Hepatocyte (in vitro differentiated cells): ENCODE data around the gene SEC61B. TPM values are rescaled to one million over a fixed set of nuclear protein-coding genes. Genes with fewer than 3 reads are reported as not detected.
"Not testable (repeated sequence)": the region's sequence is repeated elsewhere in the genome, so short reads cannot be mapped to it uniquely, and the experiment has no call there.

Source experiments
- DNase-seq: peaks from one replicate; pipeline ENCODE4 v3.0.0-alpha.2; 2016; ENCODE audit warnings: low spot score
- H2AFZ ChIP-seq: fragments of 200-600 bp; sonication (generic); 2 replicates; pipeline ENCODE4 v1.6.0; 2016; ENCODE audit warnings: antibody characterized with exemption, mild to moderate bottlenecking
- H3K27ac ChIP-seq: fragments of 200-600 bp; sonication (generic); 2 replicates; pipeline ENCODE4 v1.5.1; 2016; ENCODE audit warnings: mild to moderate bottlenecking
- H3K27me3 ChIP-seq: fragments of 200-600 bp; sonication (generic); 2 replicates; pipeline ENCODE4 v1.6.1; 2016
- H3K36me3 ChIP-seq: fragments of 200-600 bp; sonication (generic); replicated peaks from 2 replicates; pipeline ENCODE4 v1.5.1; 2016; ENCODE audit warnings: low read depth; ENCODE audit not compliant: insufficient read depth
- H3K4me1 ChIP-seq: fragments of 200-600 bp; sonication (generic); 2 replicates; pipeline ENCODE4 v1.5.1; 2016; ENCODE audit warnings: mild to moderate bottlenecking, moderate library complexity; ENCODE audit not compliant: insufficient read depth
- H3K4me2 ChIP-seq: fragments of 200-600 bp; sonication (generic); 2 replicates; pipeline ENCODE4 v1.6.0; 2016
- H3K4me3 ChIP-seq: fragments of 200-600 bp; sonication (generic); 2 replicates; pipeline ENCODE4 v1.5.1; 2016; ENCODE audit warnings: mild to moderate bottlenecking
- H3K79me2 ChIP-seq: fragments of 200-600 bp; sonication (generic); 2 replicates; pipeline ENCODE4 v1.6.0; 2017; ENCODE audit warnings: mild to moderate bottlenecking
- H3K9me2 ChIP-seq: fragments of 200-600 bp; sonication (generic); replicated peaks from 2 replicates; pipeline ENCODE4 v1.6.0; 2017; ENCODE audit warnings: mild to moderate bottlenecking; ENCODE audit not compliant: insufficient read depth
- H3K9me3 ChIP-seq: fragments of 200-600 bp; sonication (generic); 2 replicates; pipeline ENCODE4 v1.5.1; 2016; ENCODE audit warnings: low read depth, mild to moderate bottlenecking
- H4K20me1 ChIP-seq: fragments of 200-600 bp; sonication (generic); 2 replicates; pipeline ENCODE4 v1.6.0; 2016; ENCODE audit warnings: mild to moderate bottlenecking; ENCODE audit not compliant: insufficient read depth, poor library complexity, severe bottlenecking
- EZH2 ChIP-seq: fragments of 200-600 bp; sonication (generic); IDR thresholded peaks from 2 replicates; pipeline ENCODE4 v1.6.1; 2016; ENCODE audit warnings: antibody characterized with exemption, mild to moderate bottlenecking, borderline replicate concordance
- EZH2phosphoT487 ChIP-seq: fragments of 200-600 bp; sonication (generic); IDR thresholded peaks from one replicate; pipeline ENCODE4 v1.6.1; 2018; ENCODE audit warnings: antibody characterized with exemption, mild to moderate bottlenecking, low read depth, moderate library complexity; ENCODE audit not compliant: unreplicated experiment, severe bottlenecking
- WGBS: methylation state at CpG from one replicate; pipeline ENCODE4 v1.1.6; 2016; ENCODE audit warnings: low lambda C conversion rate; ENCODE audit errors: missing lambda C conversion rate; 5-methylcytosine and 5-hydroxymethylcytosine counted together
- polyA plus RNA-seq: library from polyadenylated mRNA; unstranded; fragments of >200 nt; fragmentation: Nextera tagmentation; extraction: Ambion mirVana; gene quantifications from 2 replicates; pipeline ENCODE4 v1.2.1, GENCODE V29; 2016
- total RNA-seq: library from RNA; depleted of rRNA; stranded (reverse); fragments of >200 nt; gene quantifications from 2 replicates; pipeline ENCODE4 v1.2.3, GENCODE V29; 2014
- TF ChIP-seq, protein P1 (sequence below): fragments of 200-600 bp; sonication (generic); IDR thresholded peaks from 2 replicates; pipeline ENCODE4 v1.5.1; 2016; ENCODE audit warnings: antibody characterized with exemption, mild to moderate bottlenecking; ENCODE audit not compliant: poor library complexity

The SEC61B gene
- total and polyA plus RNA-seq, 2 experiments from 2014 or later, result 145 to 365 TPM

DNA sequence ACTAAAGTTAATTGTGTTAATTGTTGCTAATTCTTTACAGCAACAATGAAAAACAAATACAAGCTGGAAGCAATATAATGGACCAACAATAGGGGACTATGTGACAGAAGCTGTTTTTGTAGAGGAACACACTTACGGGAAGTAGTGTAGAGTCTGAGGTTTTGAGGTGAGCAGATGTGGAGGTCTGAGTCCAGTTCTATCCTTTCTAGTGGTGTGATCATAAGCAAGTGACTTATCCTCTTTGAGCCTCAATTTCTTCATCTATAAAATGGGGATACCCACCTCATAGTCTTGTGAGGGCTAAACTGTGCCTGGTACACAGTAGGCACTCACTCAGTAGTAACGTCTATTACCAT is 28.6 kb upstream of the SEC61B start:
- no peaks in the 10 kb centered on the region for H3K9me3 ChIP-seq
- TF ChIP-seq EZH2phosphoT487 (no peak), EZH2 (no peak)
- TF ChIP-seq, protein P1, sequence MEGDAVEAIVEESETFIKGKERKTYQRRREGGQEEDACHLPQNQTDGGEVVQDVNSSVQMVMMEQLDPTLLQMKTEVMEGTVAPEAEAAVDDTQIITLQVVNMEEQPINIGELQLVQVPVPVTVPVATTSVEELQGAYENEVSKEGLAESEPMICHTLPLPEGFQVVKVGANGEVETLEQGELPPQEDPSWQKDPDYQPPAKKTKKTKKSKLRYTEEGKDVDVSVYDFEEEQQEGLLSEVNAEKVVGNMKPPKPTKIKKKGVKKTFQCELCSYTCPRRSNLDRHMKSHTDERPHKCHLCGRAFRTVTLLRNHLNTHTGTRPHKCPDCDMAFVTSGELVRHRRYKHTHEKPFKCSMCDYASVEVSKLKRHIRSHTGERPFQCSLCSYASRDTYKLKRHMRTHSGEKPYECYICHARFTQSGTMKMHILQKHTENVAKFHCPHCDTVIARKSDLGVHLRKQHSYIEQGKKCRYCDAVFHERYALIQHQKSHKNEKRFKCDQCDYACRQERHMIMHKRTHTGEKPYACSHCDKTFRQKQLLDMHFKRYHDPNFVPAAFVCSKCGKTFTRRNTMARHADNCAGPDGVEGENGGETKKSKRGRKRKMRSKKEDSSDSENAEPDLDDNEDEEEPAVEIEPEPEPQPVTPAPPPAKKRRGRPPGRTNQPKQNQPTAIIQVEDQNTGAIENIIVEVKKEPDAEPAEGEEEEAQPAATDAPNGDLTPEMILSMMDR, result no peak
- no peak overlapping the region for H3K4me2 ChIP-seq
- H2AFZ ChIP-seq, result no peak overlapping the region
- no peaks in the 10 kb centered on the region for H3K79me2 ChIP-seq
- peaks cover 7% of the 10 kb centered on the region for H3K27me3 ChIP-seq
- H3K4me1 ChIP-seq, result no peaks in the 10 kb centered on the region
- H3K4me3 ChIP-seq, result no peak overlapping the region
- no peak overlapping the region for H3K27ac ChIP-seq
- H3K36me3 ChIP-seq, result no peaks in the 10 kb centered on the region
- no peaks in the 10 kb centered on the region for H3K9me2 ChIP-seq
- WGBS, result 83% methylated on average over 2 of the region's 2 CpGs
- H4K20me1 ChIP-seq, result no peaks in the 10 kb centered on the region
- DNase-seq, result no peak

GRCh38 chr9:99196484-99196883 is 25.6 kb upstream of the SEC61B start:
- H3K4me1 ChIP-seq, H3K9me3 ChIP-seq, H2AFZ ChIP-seq, DNase-seq, H3K36me3 ChIP-seq, H3K4me2 ChIP-seq, H3K27ac ChIP-seq, H4K20me1 ChIP-seq, H3K27me3 ChIP-seq, H3K79me2 ChIP-seq, H3K9me2 ChIP-seq, H3K4me3 ChIP-seq: not testable (repeated sequence)
- WGBS, result 89% methylated on average over 5 of the region's 5 CpGs

GRCh38 chr9:99197124-99197630 is 24.9 kb upstream of the SEC61B start:
- H3K4me2 ChIP-seq, result no peak overlapping the region
- WGBS, result 95% methylated on average over 3 of the region's 3 CpGs
- H3K4me1 ChIP-seq, result no peaks in the 10 kb centered on the region
- no peak for DNase-seq
- no peaks in the 10 kb centered on the region for H3K9me3 ChIP-seq
- H3K36me3 ChIP-seq, result no peaks in the 10 kb centered on the region
- no peak overlapping the region for H2AFZ ChIP-seq
- no peaks in the 10 kb centered on the region for H3K9me2 ChIP-seq
- no peaks in the 10 kb centered on the region for H4K20me1 ChIP-seq
- H3K27ac ChIP-seq, result no peak overlapping the region
- no peak overlapping the region for H3K4me3 ChIP-seq
- no peak for TF ChIP-seq EZH2phosphoT487
- TF ChIP-seq, protein P1, result no peak
- no peak for TF ChIP-seq EZH2
- no peaks in the 10 kb centered on the region for H3K79me2 ChIP-seq
- H3K27me3 ChIP-seq, result no peaks in the 10 kb centered on the region

GRCh38 chr9:99197987-99198386 is 24.1 kb upstream of the SEC61B start:
- Histone ChIP-seq H3K4me2 (no peak overlapping the region), H2AFZ (no peak overlapping the region), H3K9me3 (no peaks in the 10 kb centered on the region), H3K4me1 (no peaks in the 10 kb centered on the region), H4K20me1 (no peaks in the 10 kb centered on the region), H3K79me2 (no peaks in the 10 kb centered on the region), H3K27ac (no peak overlapping the region), H3K9me2 (no peaks in the 10 kb centered on the region), H3K4me3 (no peak overlapping the region), H3K36me3 (no peaks in the 10 kb centered on the region), H3K27me3 (no peaks in the 10 kb centered on the region)
- WGBS, result 66% methylated on average over 9 of the region's 9 CpGs
- no peak for DNase-seq
- TF ChIP-seq, protein P1, result no peak
- TF ChIP-seq EZH2phosphoT487 (no peak), EZH2 (no peak)
